Activated CD4-positive, alpha-beta T cell treated with anti-CD3 and anti-CD28 coated beads, Interleukin-2, Interleukin-6, amounts not matched to agents 100 ng/mL and 50 ng/mL, durations not matched to agents 16 hours and 8 hours (primary cell): ENCODE data around the gene SLC26A8.

Experiments
- DNase-seq: peaks from one replicate; pipeline ENCODE4 v3.0.0-alpha.2; 2020

The SLC26A8 gene

GRCh38 chr6:36023996-36024795 is at the start of gene SLC26A8:
TSS of gene SLC26A8 (minus strand) at chr6:36024641. CDS start at chr6:36019707, 4,934 bp downstream.
- DNase-seq: no peak

GRCh38 chr6:36073587-36073986 is 49.1 kb upstream of the SLC26A8 start:
- DNase-seq: no peak

GRCh38 chr6:36072681-36073080 is 48.2 kb upstream of the SLC26A8 start:
- DNase-seq: no peak

GRCh38 chr6:36071714-36072113 is 47.3 kb upstream of the SLC26A8 start:
- DNase-seq: no peak

GRCh38 chr6:36071281-36071680 is 46.8 kb upstream of the SLC26A8 start:
- no peak for DNase-seq

- DNase-seq: no peak
Observed at GRCh38 chr6:36070252-36070651, 45.8 kb upstream of the SLC26A8 start.

GRCh38 chr6:36069573-36069972 is 45.1 kb upstream of the SLC26A8 start:
- DNase-seq: no peak

- no peak for DNase-seq
Observed at GRCh38 chr6:36068586-36068985, 44.1 kb upstream of the SLC26A8 start.

GRCh38 chr6:36068012-36068392 is 43.6 kb upstream of the SLC26A8 start:
- DNase-seq: no peak

GRCh38 chr6:36067374-36068011 is 43.1 kb upstream of the SLC26A8 start:
- no peak for DNase-seq

GRCh38 chr6:36066817-36067216 is 42.4 kb upstream of the SLC26A8 start:
- DNase-seq: no peak

- no peak for DNase-seq
Observed at GRCh38 chr6:36065916-36066315, 41.5 kb upstream of the SLC26A8 start.

GRCh38 chr6:36064770-36065396 is 40.4 kb upstream of the SLC26A8 start:
- no peak for DNase-seq

GRCh38 chr6:36063318-36064060 is 39.0 kb upstream of the SLC26A8 start:
- no peak for DNase-seq

GRCh38 chr6:36062247-36062646 is 37.8 kb upstream of the SLC26A8 start:
- no peak for DNase-seq

GRCh38 chr6:36061236-36061635 is 36.8 kb upstream of the SLC26A8 start:
- no peak for DNase-seq

GRCh38 chr6:36056178-36056577 is 31.7 kb upstream of the SLC26A8 start:
- DNase-seq: no peak

- no peak for DNase-seq
Observed at GRCh38 chr6:36054956-36055355, 30.5 kb upstream of the SLC26A8 start.

- DNase-seq: no peak
Observed at GRCh38 chr6:36054415-36054814, 30.0 kb upstream of the SLC26A8 start.

- DNase-seq: no peak
Observed at GRCh38 chr6:36053878-36054277, 29.4 kb upstream of the SLC26A8 start.

- DNase-seq: no peak
Observed at GRCh38 chr6:36052097-36052496, 27.7 kb upstream of the SLC26A8 start.

GRCh38 chr6:36050947-36051710 is 26.7 kb upstream of the SLC26A8 start:
- DNase-seq: no peak

- DNase-seq: no peak
Observed at GRCh38 chr6:36050305-36050704, 25.9 kb upstream of the SLC26A8 start.
